Activated CD8-positive, alpha-beta T cell treated with anti-CD3 and anti-CD28 coated beads for 36 hours (primary cell): ENCODE results near the gene ACACB. TPM values are rescaled to one million over a fixed set of nuclear protein-coding genes. Genes with fewer than 3 reads are reported as not detected.
"Not testable (repeated sequence)": the region's sequence is repeated elsewhere in the genome, so short reads cannot be mapped to it uniquely, and the experiment has no call there.

Experiments
- ATAC-seq: fragments of 200-7000 bp; cut with Tn5 transposase; one replicate; pipeline ENCODE4 v1.10.0; 2021; ENCODE audit warnings: mild to moderate bottlenecking, moderate library complexity
- CTCF ChIA-PET: fragments of 350-600 bp; sonication (Branson Sonifier 250); formaldehyde crosslinking; loops from one replicate; lab custom pipeline; 2021; ENCODE audit warnings: antibody characterized with exemption; lab: Charles Lee
- POLR2A ChIA-PET: fragments of 350-600 bp; sonication (Branson Sonifier 250); formaldehyde crosslinking; loops from one replicate; lab custom pipeline; 2021; ENCODE audit warnings: antibody characterized with exemption; lab: Charles Lee
- DNase-seq: peaks from one replicate; pipeline ENCODE4 v3.0.0-alpha.2; 2020
- H3K27ac Mint-ChIP-seq: one replicate; pipeline ENCODE4 v1.8.0; 2021; ENCODE audit warnings: mild to moderate bottlenecking, mixed read lengths
- H3K27me3 Mint-ChIP-seq: one replicate; pipeline ENCODE4 v1.8.0; 2021; ENCODE audit warnings: mixed read lengths
- H3K36me3 Mint-ChIP-seq: one replicate; pipeline ENCODE4 v1.8.0; 2021; ENCODE audit warnings: low read depth, mixed read lengths
- H3K4me1 Mint-ChIP-seq: one replicate; pipeline ENCODE4 v1.8.0; 2021; ENCODE audit warnings: low read depth, mixed read lengths
- H3K4me3 Mint-ChIP-seq: one replicate; pipeline ENCODE4 v1.8.0; 2021; ENCODE audit warnings: mild to moderate bottlenecking, moderate library complexity, mixed read lengths
- H3K9me3 Mint-ChIP-seq: one replicate; pipeline ENCODE4 v1.8.0; 2021; ENCODE audit warnings: mixed read lengths
- intact Hi-C: fragments of 100-400 bp; cut with micrococcal nuclease; formaldehyde crosslinking; loops from one replicate; pipeline ENCODE4 v1.10.0; 2022
- total RNA-seq, 2 experiments: library from RNA; stranded (reverse); gene quantifications; one replicate each; pipeline ENCODE4 v1.2.3, GENCODE V29; 2021
- TF ChIP-seq, protein P1 (sequence below): fragments of 200-600 bp; IDR thresholded peaks from one replicate; pipeline ENCODE4 v1.8.0; 2022; ENCODE audit warnings: antibody characterized with exemption, mild to moderate bottlenecking

The ACACB gene
- total RNA-seq, 2 experiments from 2014 or later, result 8.7 to 11.2 TPM

DNA sequence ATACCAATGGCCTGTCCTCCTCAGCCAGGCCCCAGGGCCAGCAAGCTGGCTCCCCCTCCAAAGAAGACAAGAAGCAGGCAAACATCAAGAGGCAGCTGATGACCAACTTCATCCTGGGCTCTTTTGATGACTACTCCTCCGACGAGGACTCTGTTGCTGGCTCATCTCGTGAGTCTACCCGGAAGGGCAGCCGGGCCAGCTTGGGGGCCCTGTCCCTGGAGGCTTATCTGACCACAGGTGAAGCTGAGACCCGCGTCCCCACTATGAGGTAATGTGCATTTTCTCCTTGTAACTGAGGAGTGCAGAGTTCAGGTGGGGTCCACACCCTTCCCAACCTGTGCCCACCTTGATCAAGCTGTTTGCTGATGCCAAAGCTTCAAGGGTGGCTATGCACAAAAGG is 23.4 kb downstream of the ACACB start:
- H3K27ac Mint-ChIP-seq, result no peak overlapping the region
- ChIA-PET CTCF (interaction anchor here (1.5 kb wide), 1 partner anchor 28 kb away, joined by 4 read pairs; no protein-coding TSS in a partner anchor), POLR2A (no interaction called here)
- peaks cover 2% of the 10 kb centered on the region for H3K36me3 Mint-ChIP-seq
- no peaks in the 10 kb centered on the region for H3K4me1 Mint-ChIP-seq
- H3K9me3 Mint-ChIP-seq, result peaks cover 8% of the 10 kb centered on the region
- H3K4me3 Mint-ChIP-seq, result no peak overlapping the region
- no peaks in the 10 kb centered on the region for H3K27me3 Mint-ChIP-seq
- intact Hi-C loops, result no loop called here
- DNase-seq (no peak), ATAC-seq (no peak)
- TF ChIP-seq, protein P1, sequence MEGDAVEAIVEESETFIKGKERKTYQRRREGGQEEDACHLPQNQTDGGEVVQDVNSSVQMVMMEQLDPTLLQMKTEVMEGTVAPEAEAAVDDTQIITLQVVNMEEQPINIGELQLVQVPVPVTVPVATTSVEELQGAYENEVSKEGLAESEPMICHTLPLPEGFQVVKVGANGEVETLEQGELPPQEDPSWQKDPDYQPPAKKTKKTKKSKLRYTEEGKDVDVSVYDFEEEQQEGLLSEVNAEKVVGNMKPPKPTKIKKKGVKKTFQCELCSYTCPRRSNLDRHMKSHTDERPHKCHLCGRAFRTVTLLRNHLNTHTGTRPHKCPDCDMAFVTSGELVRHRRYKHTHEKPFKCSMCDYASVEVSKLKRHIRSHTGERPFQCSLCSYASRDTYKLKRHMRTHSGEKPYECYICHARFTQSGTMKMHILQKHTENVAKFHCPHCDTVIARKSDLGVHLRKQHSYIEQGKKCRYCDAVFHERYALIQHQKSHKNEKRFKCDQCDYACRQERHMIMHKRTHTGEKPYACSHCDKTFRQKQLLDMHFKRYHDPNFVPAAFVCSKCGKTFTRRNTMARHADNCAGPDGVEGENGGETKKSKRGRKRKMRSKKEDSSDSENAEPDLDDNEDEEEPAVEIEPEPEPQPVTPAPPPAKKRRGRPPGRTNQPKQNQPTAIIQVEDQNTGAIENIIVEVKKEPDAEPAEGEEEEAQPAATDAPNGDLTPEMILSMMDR, result no peak

GRCh38 chr12:109140560-109140959 is 24.2 kb downstream of the ACACB start:
- ChIA-PET POLR2A (no interaction called here), CTCF (interaction anchor here (2.5 kb wide), 1 partner anchor 29 kb away, joined by 9 read pairs; no protein-coding TSS in a partner anchor)
- Mint-ChIP-seq H3K4me1 (no peaks in the 10 kb centered on the region), H3K27ac (no peak overlapping the region), H3K27me3 (no peaks in the 10 kb centered on the region), H3K9me3 (peaks cover 6% of the 10 kb centered on the region), H3K36me3 (peaks cover under 1% of the 10 kb centered on the region), H3K4me3 (no peak overlapping the region)
- DNase-seq, result no peak
- TF ChIP-seq, protein P1, result no peak
- intact Hi-C loops, result no loop called here
- ATAC-seq, result no peak

DNA sequence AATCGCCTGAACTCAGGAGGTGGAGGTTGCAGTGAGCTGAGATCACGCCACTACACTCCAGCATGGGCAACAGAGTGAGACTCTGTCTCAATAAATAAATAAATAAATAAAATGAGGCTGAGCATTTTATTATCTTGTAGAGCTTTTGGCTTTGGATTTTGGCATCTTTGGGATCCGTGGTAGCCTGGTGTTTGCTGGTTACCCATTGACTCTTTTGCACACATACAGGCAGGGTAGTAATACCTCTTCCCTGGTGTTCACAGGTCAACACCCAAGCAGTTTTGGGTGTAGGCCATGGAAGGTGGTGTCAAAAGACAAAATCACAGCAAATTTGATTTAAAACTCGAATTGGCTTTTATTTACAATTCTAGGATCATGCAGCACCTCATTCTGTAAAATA is 27.8 kb downstream of the ACACB start:
- Mint-ChIP-seq H3K27ac (no peak overlapping the region), H3K36me3 (no peaks in the 10 kb centered on the region), H3K9me3 (no peaks in the 10 kb centered on the region), H3K4me3 (no peak overlapping the region), H3K27me3 (no peaks in the 10 kb centered on the region), H3K4me1 (no peaks in the 10 kb centered on the region)
- ChIA-PET POLR2A (no interaction called here), CTCF (interaction anchor here (2.5 kb wide), 1 partner anchor 32 kb away, joined by 5 read pairs; no protein-coding TSS in a partner anchor)
- DNase-seq, result no peak
- intact Hi-C loops, result no loop called here
- TF ChIP-seq, protein P1, result no peak
- ATAC-seq, result no peak

DNA sequence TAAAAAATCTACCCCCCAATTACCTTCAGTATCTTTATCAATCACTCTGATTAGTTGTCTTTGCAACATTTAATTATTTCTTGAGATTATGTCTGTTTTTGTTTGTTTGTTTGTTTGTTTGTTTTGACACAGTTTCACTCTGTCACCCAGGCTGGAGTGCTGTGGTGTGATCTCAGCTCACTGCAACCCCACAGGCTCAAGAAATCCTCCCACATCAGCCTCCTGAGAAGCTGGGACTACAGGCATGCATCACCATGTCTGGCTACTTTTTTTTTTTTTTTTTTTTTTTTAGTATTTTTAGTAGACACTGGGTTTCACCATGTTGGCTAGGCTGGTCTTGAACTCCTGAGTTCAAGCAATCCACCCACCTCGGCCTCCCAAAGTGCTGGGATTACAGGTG is 30.7 kb downstream of the ACACB start:
- not testable (repeated sequence) for H3K27me3 Mint-ChIP-seq

GRCh38 chr12:109147954-109148353 is 31.6 kb downstream of the ACACB start:
- intact Hi-C loops, result no loop called here
- Mint-ChIP-seq H3K27ac (no peak overlapping the region), H3K27me3 (no peaks in the 10 kb centered on the region), H3K4me1 (no peaks in the 10 kb centered on the region), H3K4me3 (no peak overlapping the region), H3K36me3 (no peaks in the 10 kb centered on the region), H3K9me3 (no peaks in the 10 kb centered on the region)
- ATAC-seq (no peak), DNase-seq (no peak)
- CTCF ChIA-PET, result interaction anchor here (1.2 kb wide), 1 partner anchor 36 kb away, joined by 3 read pairs; no protein-coding TSS in a partner anchor
- TF ChIP-seq, protein P1, result no peak
- POLR2A ChIA-PET, result interaction anchor here (0.8 kb wide), 1 partner anchor 47 kb away, joined by 3 read pairs; no protein-coding TSS in a partner anchor

More for the DNA sequence above, 30.7 kb downstream of the ACACB start:
- H3K4me1 Mint-ChIP-seq, ATAC-seq, POLR2A ChIA-PET, H3K4me3 Mint-ChIP-seq, intact Hi-C loops, H3K36me3 Mint-ChIP-seq, DNase-seq, H3K9me3 Mint-ChIP-seq, H3K27ac Mint-ChIP-seq: not testable (repeated sequence)
- CTCF ChIA-PET, result interaction anchor here (1.3 kb wide), 1 partner anchor 285 kb away, joined by 3 read pairs; no protein-coding TSS in a partner anchor
